ENCODE results near the gene EID1.

- TF ChIP-seq MEF2A (IDR thresholded peaks at IDR 0.05; ENCODE audit: control insufficient read depth, low read depth, low read length) (no peak), ZNF551 (CRISPR knock-in tag; IDR thresholded peaks at IDR 0.05) (no peak), NR2C2 (CRISPR knock-in tag; IDR thresholded peaks at IDR 0.05) (no peak), NR2C2 (tag; IDR thresholded peaks at IDR 0.05) (no peak), PCBP1 (IDR thresholded peaks at IDR 0.05; ENCODE audit: low read depth, low read length, poor library complexity, severe bottlenecking) (no peak), SIN3A (IDR thresholded peaks at IDR 0.05; ENCODE audit: borderline replicate concordance in 2 of 2, control insufficient read depth in 1 of 2, low read depth in 2 of 2, low read length in 2 of 2) (no peak), TEAD4 (IDR thresholded peaks at IDR 0.05; ENCODE audit: low read length) (no peak), TEAD4 (CRISPR knock-in tag; IDR thresholded peaks at IDR 0.05; ENCODE audit: borderline replicate concordance) (no peak), MTA3 (IDR thresholded peaks at IDR 0.05; ENCODE audit: borderline replicate concordance) (no peak)
Measured at GRCh38 chr15:48888191-48888590, 10.3 kb downstream of the EID1 start.
